Choroid plexus epithelial cell (primary cell): ENCODE results near the gene TMEM88.

Experiments
- DNase-seq: peaks from one replicate; pipeline ENCODE4 v3.0.0-alpha.2; 2010; ENCODE audit warnings: low read depth
- H3K4me3 ChIP-seq: 2 replicates; pipeline ENCODE4 v1.5.1; 2011; ENCODE audit warnings: low read depth, mild to moderate bottlenecking, control low read depth, low read length, moderate library complexity
- CTCF ChIP-seq: conservative IDR thresholded peaks from 2 replicates; pipeline ENCODE4 v1.5.1; 2011; ENCODE audit warnings: low read depth, mild to moderate bottlenecking, control low read depth, inconsistent platforms, low read length, moderate library complexity

Gene TMEM88

GRCh38 chr17:7840875-7841274 lies 14.0 kb upstream of the TMEM88 start:
- no peak for TF ChIP-seq CTCF
- DNase-seq = no peak
- H3K4me3 ChIP-seq = no peak overlapping the region

- peak overlapping the region; percentile 81 for H3K4me3 ChIP-seq
- no peak for TF ChIP-seq CTCF
- DNase-seq = peak; percentile 92
Measured at GRCh38 chr17:7841396-7841914, 13.4 kb upstream of the TMEM88 start.

GRCh38 chr17:7841915-7842379 lies 12.9 kb upstream of the TMEM88 start:
- DNase-seq = peak; percentile 90
- no peak for TF ChIP-seq CTCF
- peak overlapping the region; percentile 81 for H3K4me3 ChIP-seq

GRCh38 chr17:7842380-7843256 lies 12.2 kb upstream of the TMEM88 start:
- DNase-seq = peak; percentile 89
- peak; percentile 6 for TF ChIP-seq CTCF
- H3K4me3 ChIP-seq = peak overlapping the region; percentile 81

- TF ChIP-seq CTCF = no peak
- DNase-seq = no peak
- peak overlapping the region; percentile 81 for H3K4me3 ChIP-seq
Measured at GRCh38 chr17:7843257-7843535, 11.7 kb upstream of the TMEM88 start.

- DNase-seq = peak; percentile 94
- no peak for TF ChIP-seq CTCF
- peak overlapping the region; percentile 81 for H3K4me3 ChIP-seq
Measured at GRCh38 chr17:7843536-7844291, 11.2 kb upstream of the TMEM88 start.
